Spleen (tissue), 7 donors: ENCODE data around the gene ABCA2.

ENCODE experiments used
- CTCF ChIP-seq, 11 experiments: fragments of 200-600 bp in 7 of 11; fragments of 450-650 bp in 4 of 11; sonication (generic) in 4 of 11; IDR thresholded peaks in 8 of 11; conservative IDR thresholded peaks in 3 of 11; 1 replicate in 7 of 11; 2 replicates in 4 of 11; pipeline versions ENCODE4 v1.4.0 to v1.8.0; 2016 to 2021; ENCODE audit warnings: antibody characterized with exemption in 11 of 11, inconsistent platforms in 4 of 11, mild to moderate bottlenecking in 1 of 11
- POLR2A ChIP-seq, 3 donors: fragments of 450-650 bp; IDR thresholded peaks; one replicate each; pipeline ENCODE4 v1.5.1; 2017; ENCODE audit warnings: antibody characterized with exemption in 3 of 3, mild to moderate bottlenecking in 1 of 3
- donor health status: DM: no; HTN: no; CAD: no; lungs with moderate emphysema.
- donor health status: DM: no; HTN: no; CAD: no.
- donor health status: DM: no; HTN: no; CAD: no.

GRCh38 chr9:137065336-137065967 is 37.4 kb upstream of the ABCA2 start:
- no peak for TF ChIP-seq POLR2A (IDR thresholded peaks at IDR 0.05)
- TF ChIP-seq CTCF (IDR thresholded peaks at IDR 0.05 in 8 of 11, conservative IDR thresholded peaks at IDR 0.05 in 3 of 11) = no peak
